PFSK-1 (cell line): ENCODE data around the gene HMX3.

Source experiments
- FOXP2 ChIP-seq: optimal IDR thresholded peaks from 2 replicates; pipeline ENCODE3; 2011; ENCODE audit warnings: borderline replicate concordance, control low read depth, inconsistent platforms; ENCODE audit not compliant: insufficient read depth; ENCODE audit errors: extremely low read length, extremely low read depth
- POLR2AphosphoS5 ChIP-seq: IDR thresholded peaks from 2 replicates; pipeline ENCODE4 v1.6.1; 2012; ENCODE audit warnings: low read depth, mild to moderate bottlenecking, control low read depth, low read length, moderate library complexity
- REST ChIP-seq, 2 experiments: IDR thresholded peaks; 2 replicates each; pipeline versions ENCODE4 v1.6.1 to v1.8.0; 2011 to 2012; ENCODE audit warnings: low read depth in 2 of 2, low read length in 2 of 2, control low read depth in 1 of 2, inconsistent platforms in 1 of 2, mild to moderate bottlenecking in 1 of 2, moderate library complexity in 1 of 2; ENCODE audit not compliant: insufficient read depth in 1 of 2
- SIN3A ChIP-seq: IDR thresholded peaks from 2 replicates; pipeline ENCODE4 v1.6.1; 2012; ENCODE audit warnings: mild to moderate bottlenecking, low read length, moderate library complexity, borderline replicate concordance; ENCODE audit not compliant: insufficient read depth
- TAF1 ChIP-seq: IDR thresholded peaks from 2 replicates; pipeline ENCODE4 v1.6.1; 2012; ENCODE audit warnings: low read length, control low read depth, borderline replicate concordance; ENCODE audit not compliant: insufficient read depth

The HMX3 gene

DNA sequence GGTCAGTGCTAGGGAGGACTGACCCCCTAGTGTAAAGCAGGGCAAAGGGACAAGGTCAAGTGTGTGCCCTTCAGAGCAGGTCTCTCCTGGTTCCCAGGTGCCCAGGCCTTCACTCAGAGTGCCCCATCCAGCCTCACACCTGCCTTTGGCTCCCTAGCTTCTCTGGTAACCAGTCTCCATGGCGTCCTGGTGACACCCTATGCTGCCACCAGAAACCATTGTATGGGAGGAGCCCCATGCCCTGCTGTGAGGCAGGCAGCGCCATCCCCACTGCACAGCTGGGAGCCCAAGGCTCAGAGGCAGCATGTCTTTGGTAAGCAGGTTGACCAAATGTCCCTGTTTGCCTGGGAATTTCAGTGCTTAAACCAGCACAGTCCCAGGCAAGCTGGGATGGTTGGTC, 33.1 kb upstream of the HMX3 start:
- TF ChIP-seq FOXP2, result no peak
- no peak for TF ChIP-seq REST (IDR thresholded peaks at IDR 0.05; ENCODE audit: insufficient read depth in 1 of 2, low read depth in 2 of 2, low read length in 2 of 2)
- no peak for TF ChIP-seq TAF1
- TF ChIP-seq POLR2AphosphoS5, result no peak
- no peak for TF ChIP-seq SIN3A

DNA sequence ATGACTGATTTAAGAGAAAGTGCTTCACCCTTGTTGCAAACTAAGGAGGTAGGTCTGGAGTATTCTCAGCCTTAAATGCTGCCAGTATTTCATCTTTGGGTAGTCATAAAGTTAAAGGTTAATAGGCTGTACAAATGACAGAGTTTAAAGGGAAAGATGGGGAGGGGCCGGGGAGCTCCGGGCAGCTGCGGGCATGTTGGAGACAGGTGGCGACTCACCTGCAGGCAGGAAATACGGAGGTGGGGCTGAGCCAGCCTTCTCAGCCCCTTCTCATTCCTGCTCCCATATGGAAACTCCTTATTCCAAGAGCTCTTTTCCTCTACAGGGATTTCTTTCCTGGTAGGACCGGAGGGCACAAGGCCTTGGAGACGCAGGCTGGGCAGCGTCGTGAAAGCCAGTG, 31.8 kb upstream of the HMX3 start:
- TF ChIP-seq REST (IDR thresholded peaks at IDR 0.05; ENCODE audit: insufficient read depth in 1 of 2, low read depth in 2 of 2, low read length in 2 of 2), result no peak
- TF ChIP-seq POLR2AphosphoS5, result no peak

DNA sequence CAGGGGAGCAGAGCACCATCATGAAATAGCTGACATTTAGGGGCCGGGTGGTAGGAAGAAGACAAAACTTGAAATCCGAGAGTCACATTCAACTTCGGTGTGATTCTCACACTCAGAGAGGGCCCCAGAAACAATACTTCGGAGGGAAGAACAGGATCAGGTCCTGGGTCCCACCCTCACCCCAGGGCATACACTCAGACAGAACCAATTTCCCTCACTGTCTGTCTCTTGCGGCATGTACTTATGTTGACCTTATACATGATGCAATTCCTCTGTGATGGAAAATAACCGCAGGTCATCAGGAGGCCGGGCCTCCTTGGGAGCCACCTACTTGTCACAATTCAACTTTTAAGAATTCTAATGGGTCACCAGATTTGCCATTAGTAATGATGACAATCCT, 26.3 kb upstream of the HMX3 start:
- TF ChIP-seq REST (IDR thresholded peaks at IDR 0.05; ENCODE audit: insufficient read depth in 1 of 2, low read depth in 2 of 2, low read length in 2 of 2), result no peak
- TF ChIP-seq TAF1, result no peak
- TF ChIP-seq SIN3A, result no peak
- TF ChIP-seq FOXP2, result no peak
- no peak for TF ChIP-seq POLR2AphosphoS5

- no peak for TF ChIP-seq SIN3A
- TF ChIP-seq FOXP2, result no peak
- no peak for TF ChIP-seq REST (IDR thresholded peaks at IDR 0.05; ENCODE audit: insufficient read depth in 1 of 2, low read depth in 2 of 2, low read length in 2 of 2)
Observed at GRCh38 chr10:123117644-123118417, 17.9 kb upstream of the HMX3 start.

- TF ChIP-seq REST (IDR thresholded peaks at IDR 0.05; ENCODE audit: insufficient read depth in 1 of 2, low read depth in 2 of 2, low read length in 2 of 2) (no peak), SIN3A (no peak), TAF1 (no peak), FOXP2 (no peak), POLR2AphosphoS5 (no peak)
Observed at GRCh38 chr10:123119081-123119480, 16.7 kb upstream of the HMX3 start.
